ENCODE data around the gene ZP3.
"Not testable (repeated sequence)": the region's sequence is repeated elsewhere in the genome, so short reads cannot be mapped to it uniquely, and the experiment has no call there.

Gene ZP3

GRCh38 chr7:76407718-76408117 lies 17.0 kb upstream of the ZP3 start:
- DNase-seq, result no peak

GRCh38 chr7:76408121-76408560 lies 16.6 kb upstream of the ZP3 start:
- no peak for DNase-seq

- no peak for DNase-seq
These were observed 15.2 kb upstream of the ZP3 start, which contains the start of gene SSC4D for GRCh38 chr7:76409537-76409936. Gene SSC4D (minus strand): TSS chr7:76409697. CDS start chr7:76404439, 5,258 bp downstream.

GRCh38 chr7:76411626-76412025 lies 13.1 kb upstream of the ZP3 start:
- DNase-seq, result no peak

GRCh38 chr7:76412249-76412648 lies 12.5 kb upstream of the ZP3 start:
- DNase-seq, result no peak

GRCh38 chr7:76417654-76418310 lies 7.0 kb upstream of the ZP3 start:
- not testable (repeated sequence) for DNase-seq

- not testable (repeated sequence) for DNase-seq
These were observed 3.7 kb upstream of the ZP3 start for GRCh38 chr7:76421097-76421496.

- peak; percentile 34 for DNase-seq
These were observed 911 bp upstream of the ZP3 start for GRCh38 chr7:76423666-76424412.

- no peak for DNase-seq
These were observed 406 bp downstream of the ZP3 start for GRCh38 chr7:76425156-76425555.

- not testable (repeated sequence) for DNase-seq
These were observed 808 bp downstream of the ZP3 start for GRCh38 chr7:76425558-76425957.

GRCh38 chr7:76426246-76426645 lies 1.5 kb downstream of the ZP3 start:
- DNase-seq, result no peak

GRCh38 chr7:76427635-76428034 lies 2.9 kb downstream of the ZP3 start:
- DNase-seq, result no peak

GRCh38 chr7:76428149-76428823 lies 3.5 kb downstream of the ZP3 start:
- no peak for DNase-seq

- no peak for DNase-seq
These were observed 4.4 kb downstream of the ZP3 start for GRCh38 chr7:76428868-76429805.

- DNase-seq, result no peak
These were observed 5.5 kb downstream of the ZP3 start for GRCh38 chr7:76430211-76430610.

GRCh38 chr7:76430836-76431235 lies 6.1 kb downstream of the ZP3 start:
- DNase-seq, result no peak

- peak; percentile 20 for DNase-seq
These were observed 13.1 kb downstream of the ZP3 start for GRCh38 chr7:76437873-76438272.

GRCh38 chr7:76439120-76439888 lies 14.6 kb downstream of the ZP3 start:
- not testable (repeated sequence) for DNase-seq

GRCh38 chr7:76440404-76440803 lies 15.7 kb downstream of the ZP3 start:
- DNase-seq, result not testable (repeated sequence)

- not testable (repeated sequence) for DNase-seq
These were observed 17.0 kb downstream of the ZP3 start for GRCh38 chr7:76441792-76442191.

- DNase-seq, result not testable (repeated sequence)
These were observed 18.1 kb downstream of the ZP3 start for GRCh38 chr7:76442664-76443446.
